B cell (primary cell): ENCODE data around the gene PIGH. TPM values are rescaled to one million over a fixed set of nuclear protein-coding genes. Genes with fewer than 3 reads are reported as not detected.
A peak's percentile ranks its signal among the peaks of the same experiment; 100 is the strongest.

Experiments used
- ATAC-seq: fragments of 200-7000 bp; cut with Tn5 transposase; one replicate; pipeline ENCODE4 v1.10.0; 2021; ENCODE audit warnings: low read depth, mild to moderate bottlenecking, moderate number of reproducible peaks, moderate library complexity
- CTCF ChIA-PET: fragments of 350-600 bp; sonication (Branson Sonifier 250); formaldehyde crosslinking; loops from one replicate; lab custom pipeline; 2021; ENCODE audit warnings: antibody characterized with exemption, inconsistent platforms; lab: Charles Lee
- POLR2A ChIA-PET: fragments of 350-600 bp; sonication (Branson Sonifier 250); formaldehyde crosslinking; loops from one replicate; lab custom pipeline; 2021; ENCODE audit warnings: antibody characterized with exemption; lab: Charles Lee
- DNase-seq: peaks from one replicate; pipeline ENCODE4 v3.0.0; 2013
- H2AFZ ChIP-seq: 2 replicates; pipeline ENCODE4 v1.6.1; 2012; ENCODE audit warnings: mild to moderate bottlenecking, low read depth, low read length; ENCODE audit not compliant: insufficient read depth, poor library complexity, severe bottlenecking
- H3K27ac ChIP-seq, 2 donors: 1 replicate in 1 of 2; 2 replicates in 1 of 2; pipeline ENCODE4 v1.5.1; 2012 to 2013; ENCODE audit warnings: low read length in 2 of 2, mild to moderate bottlenecking in 2 of 2, moderate library complexity in 1 of 2
- H3K27me3 ChIP-seq, 4 experiments: fragments of 200-600 bp in 1 of 4; sonication (generic) in 1 of 4; replicated peaks in 1 of 4; 1 replicate in 2 of 4; 2 replicates in 2 of 4; pipeline versions ENCODE4 v1.6.1 to v1.7.0; 2013 to 2016; ENCODE audit warnings: low read length in 3 of 4, mild to moderate bottlenecking in 2 of 4, mixed read lengths in 1 of 4, moderate library complexity in 1 of 4; ENCODE audit not compliant: insufficient read depth in 4 of 4, control insufficient read depth in 3 of 4; ENCODE audit errors: control extremely low read depth in 1 of 4
- H3K36me3 ChIP-seq, 2 experiments: replicated peaks in 1 of 2; 1 replicate in 1 of 2; 2 replicates in 1 of 2; pipeline versions ENCODE4 v1.6.1 to v1.7.1; 2013; ENCODE audit warnings: low read length in 1 of 2; ENCODE audit not compliant: insufficient read depth in 2 of 2, control insufficient read depth in 1 of 2; ENCODE audit errors: control extremely low read depth in 1 of 2, extremely low read depth in 1 of 2
- H3K4me1 ChIP-seq, 2 donors: fragments of 200-600 bp in 1 of 2; sonication (generic) in 1 of 2; 1 replicate in 1 of 2; 2 replicates in 1 of 2; pipeline versions ENCODE4 v1.5.1 to v1.6.1; 2013 to 2017; ENCODE audit warnings: low read length in 2 of 2; ENCODE audit not compliant: control insufficient read depth in 2 of 2, insufficient read depth in 2 of 2
- H3K4me2 ChIP-seq: replicated peaks from 2 replicates; pipeline ENCODE3; 2012; ENCODE audit warnings: mild to moderate bottlenecking, low read depth, low read length; ENCODE audit not compliant: poor library complexity, severe bottlenecking
- H3K4me3 ChIP-seq, 5 experiments: fragments of 200-600 bp in 1 of 5; sonication (generic) in 1 of 5; 1 replicate in 3 of 5; 2 replicates in 2 of 5; pipeline versions ENCODE4 v1.5.1 to v1.7.0; 2011 to 2016; ENCODE audit warnings: low read length in 4 of 5, mild to moderate bottlenecking in 4 of 5, low read depth in 2 of 5, control low read depth in 1 of 5, moderate library complexity in 1 of 5; ENCODE audit not compliant: insufficient read depth in 1 of 5; ENCODE audit errors: control extremely low read depth in 1 of 5, extremely low read depth in 1 of 5
- H3K79me2 ChIP-seq: fragments of 200-600 bp; sonication (generic); one replicate; pipeline ENCODE4 v1.6.0; 2016; ENCODE audit warnings: low read length; ENCODE audit not compliant: control insufficient read depth, insufficient read depth
- H3K9ac ChIP-seq: fragments of 200-600 bp; sonication (generic); 2 replicates; pipeline ENCODE4 v1.6.1; 2017; ENCODE audit warnings: mild to moderate bottlenecking, low read length, moderate library complexity
- H3K9me3 ChIP-seq, 3 donors: one replicate each; pipeline versions ENCODE4 v1.6.1 to v1.7.1; 2013; ENCODE audit warnings: low read length in 2 of 3; ENCODE audit not compliant: control insufficient read depth in 2 of 3, insufficient read depth in 1 of 3; ENCODE audit errors: control extremely low read depth in 1 of 3
- H4K20me1 ChIP-seq: 2 replicates; pipeline ENCODE4 v1.6.0; 2012; ENCODE audit warnings: mild to moderate bottlenecking, low read length; ENCODE audit not compliant: insufficient read depth, control insufficient read depth, poor library complexity, severe bottlenecking
- H3K27ac Mint-ChIP-seq: one replicate; pipeline ENCODE4 v1.8.0; 2021; ENCODE audit warnings: mixed read lengths
- H3K27me3 Mint-ChIP-seq: one replicate; pipeline ENCODE4 v1.8.0; 2021; ENCODE audit warnings: mixed read lengths
- H3K4me1 Mint-ChIP-seq: one replicate; pipeline ENCODE4 v1.8.0; 2021; ENCODE audit warnings: mixed read lengths
- H3K4me3 Mint-ChIP-seq: one replicate; pipeline ENCODE4 v1.8.0; 2021; ENCODE audit warnings: mixed read lengths
- H3K9me3 Mint-ChIP-seq: one replicate; pipeline ENCODE4 v1.8.0; 2022; ENCODE audit warnings: mixed read lengths; ENCODE audit not compliant: insufficient read depth
- CTCF ChIP-seq: fragments of 200-600 bp; IDR thresholded peaks from one replicate; pipeline ENCODE4 v1.8.0; 2022; ENCODE audit warnings: antibody characterized with exemption, mild to moderate bottlenecking
- EZH2 ChIP-seq: IDR thresholded peaks from 2 replicates; pipeline ENCODE4 v1.6.1; 2012; ENCODE audit warnings: borderline replicate concordance, low read depth, mild to moderate bottlenecking, moderate library complexity, low read length; ENCODE audit not compliant: insufficient read depth, poor library complexity, severe bottlenecking
- WGBS: methylation state at CpG from one replicate; pipeline ENCODE4 v1.1.5; 2013; ENCODE audit warnings: missing lambda C conversion rate; ENCODE audit not compliant: insufficient coverage; 5-methylcytosine and 5-hydroxymethylcytosine counted together
- intact Hi-C: fragments of 100-400 bp; cut with micrococcal nuclease; formaldehyde crosslinking; loops from one replicate; pipeline ENCODE4 v1.10.0; 2022
- polyA plus RNA-seq: library from polyadenylated mRNA; depleted of rRNA; stranded (reverse); fragments of >200 nt; gene quantifications from 2 replicates; pipeline ENCODE4 v1.2.3, GENCODE V29; 2012
- total RNA-seq, 2 donors: library from RNA; stranded (reverse); fragments of 120-200 nt in 1 of 2; gene quantifications; 1 replicate in 1 of 2; 2 replicates in 1 of 2; pipeline versions ENCODE4 v1.2.3 to v1.2.4, GENCODE V29; 2013 to 2022

Gene PIGH
- total and polyA plus RNA-seq, 2 donors (not counting 1 experiment from before 2014, with no cell fraction given), result 26.7 to 48.0 TPM

- Histone ChIP-seq H3K27ac (no peak overlapping the region), H3K9ac (no peak overlapping the region), H3K9me3 (no peaks in the 10 kb centered on the region), H3K79me2 (no peaks in the 10 kb centered on the region), H3K4me1 (no peaks in the 10 kb centered on the region), H4K20me1 (no peaks in the 10 kb centered on the region), H2AFZ (no peak overlapping the region), H3K4me3 (no peak overlapping the region), H3K27me3 (no peaks in the 10 kb centered on the region), H3K4me2 (no peak overlapping the region), H3K36me3 (peaks cover 3 to 51% of the 10 kb centered on the region in 2 experiments)
- intact Hi-C loops, result no loop called here
- no peak for DNase-seq
- no peak for ATAC-seq
- ChIA-PET CTCF (interaction anchor here (0.7 to 24.8 kb wide), 7 partner anchors 18 to 164 kb away, joined by 3 to 863 read pairs (median 5); partner anchors contain the start of gene RDH12), POLR2A (no interaction called here)
- H3K4me3 Mint-ChIP-seq, result no peak overlapping the region
- no CpG with 5 or more reads among the region's 2 CpGs for WGBS
- no peak overlapping the region for H3K27ac Mint-ChIP-seq
- no peaks in the 10 kb centered on the region for H3K27me3 Mint-ChIP-seq
- TF ChIP-seq CTCF (no peak), EZH2 (no peak)
- H3K4me1 Mint-ChIP-seq, result peaks cover 6% of the 10 kb centered on the region
- H3K9me3 Mint-ChIP-seq, result no peaks in the 10 kb centered on the region
Measured at GRCh38 chr14:67589204-67589770, 10.8 kb downstream of the PIGH start.

GRCh38 chr14:67586369-67586768 is 13.7 kb downstream of the PIGH start:
- CTCF ChIA-PET, result interaction anchor here (0.7 to 24.8 kb wide), 9 partner anchors 10 to 251 kb away, joined by 3 to 863 read pairs (median 15); partner anchors contain the start of genes PIGH, RDH12 and VTI1B
- no peak for TF ChIP-seq CTCF
- no peak for TF ChIP-seq EZH2
- Histone ChIP-seq H3K4me3 (no peak overlapping the region), H3K36me3 (peaks cover 0 to 30% of the 10 kb centered on the region in 2 experiments), H3K27me3 (no peaks in the 10 kb centered on the region), H3K27ac (peak overlapping the region; percentile 12 to 18), H3K79me2 (no peaks in the 10 kb centered on the region), H3K4me1 (no peaks in the 10 kb centered on the region), H3K4me2 (no peak overlapping the region), H4K20me1 (no peaks in the 10 kb centered on the region), H2AFZ (no peak overlapping the region), H3K9ac (no peak overlapping the region), H3K9me3 (no peaks in the 10 kb centered on the region)
- POLR2A ChIA-PET, result no interaction called here
- Mint-ChIP-seq H3K27ac (peak overlapping the region; percentile 16), H3K4me1 (peaks cover 6% of the 10 kb centered on the region), H3K9me3 (no peaks in the 10 kb centered on the region), H3K4me3 (no peak overlapping the region), H3K27me3 (no peaks in the 10 kb centered on the region)
- intact Hi-C loops, result no loop called here
- ATAC-seq (no peak), DNase-seq (no peak)
- WGBS, result 100% methylated on average over 2 of the region's 4 CpGs
